ACC112 (cell line): Measurements from ENCODE around the gene RASSF4.

Experiments
- H2AFZ ChIP-seq: fragments of 200-600 bp; sonication (generic); one replicate; pipeline ENCODE4 v1.6.0; 2017; ENCODE audit warnings: antibody characterized with exemption, low read length; ENCODE audit not compliant: unreplicated experiment
- H3K27ac ChIP-seq: fragments of 200-600 bp; sonication (generic); 2 replicates; pipeline ENCODE4 v1.5.1; 2014; ENCODE audit warnings: low read depth, mild to moderate bottlenecking, antibody characterized with exemption, low read length, moderate library complexity
- H3K27me3 ChIP-seq: fragments of 200-600 bp; sonication (generic); 2 replicates; pipeline ENCODE4 v1.6.1; 2014; ENCODE audit warnings: mild to moderate bottlenecking, antibody characterized with exemption, low read length, moderate library complexity, mixed read lengths; ENCODE audit not compliant: insufficient read depth
- H3K36me3 ChIP-seq: fragments of 200-600 bp; sonication (generic); 2 replicates; pipeline ENCODE4 v1.6.1; 2016; ENCODE audit warnings: mild to moderate bottlenecking, antibody characterized with exemption, low read length, moderate library complexity, mixed read lengths; ENCODE audit not compliant: insufficient read depth
- H3K4me1 ChIP-seq: fragments of 200-600 bp; sonication (generic); one replicate; pipeline ENCODE4 v1.6.1; 2016; ENCODE audit warnings: low read length, mixed read lengths; ENCODE audit not compliant: insufficient read depth, unreplicated experiment, control insufficient read depth
- H3K4me3 ChIP-seq: fragments of 200-600 bp; sonication (generic); 2 replicates; pipeline ENCODE4 v1.5.1; 2014; ENCODE audit warnings: mild to moderate bottlenecking, low read depth, low read length
- H3K79me2 ChIP-seq: fragments of 200-600 bp; sonication (generic); one replicate; pipeline ENCODE4 v1.6.0; 2016; ENCODE audit warnings: low read length; ENCODE audit not compliant: control insufficient read depth, unreplicated experiment, insufficient read depth

Gene RASSF4

GRCh38 chr10:44984671-44985101 lies 25.1 kb downstream of the RASSF4 start:
- Histone ChIP-seq H3K4me3 (no peak overlapping the region), H3K27me3 (no peaks in the 10 kb centered on the region), H3K27ac (no peak overlapping the region), H3K79me2 (no peaks in the 10 kb centered on the region), H3K4me1 (peaks cover 34% of the 10 kb centered on the region), H2AFZ (no peak overlapping the region), H3K36me3 (no peaks in the 10 kb centered on the region)

- Histone ChIP-seq H3K27me3 (no peaks in the 10 kb centered on the region), H2AFZ (no peak overlapping the region), H3K27ac (no peak overlapping the region), H3K36me3 (no peaks in the 10 kb centered on the region), H3K79me2 (no peaks in the 10 kb centered on the region), H3K4me3 (no peak overlapping the region), H3K4me1 (peaks cover 29% of the 10 kb centered on the region)
These were observed 25.6 kb downstream of the RASSF4 start for GRCh38 chr10:44985175-44985681.

DNA sequence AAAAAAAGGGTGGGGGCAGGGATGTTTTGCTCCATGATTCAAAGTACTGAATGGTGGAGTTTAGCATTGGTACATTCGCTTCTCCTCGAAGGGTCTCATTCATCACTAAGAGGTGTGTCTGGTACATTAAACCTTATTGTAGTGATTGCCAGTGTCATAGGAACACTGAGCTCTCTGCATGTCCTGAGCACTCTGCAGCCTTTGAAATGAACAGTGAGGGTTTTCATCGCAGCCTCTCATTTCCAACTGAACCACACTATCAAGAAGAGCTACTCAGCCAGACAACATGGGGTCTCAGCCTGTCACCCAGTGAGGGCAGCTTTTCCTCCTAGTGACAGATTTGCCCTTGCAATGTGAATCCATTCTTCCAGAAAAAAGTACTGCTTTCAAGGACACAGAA lies 26.6 kb downstream of the RASSF4 start:
- Histone ChIP-seq H3K36me3 (no peaks in the 10 kb centered on the region), H3K27ac (no peak overlapping the region), H2AFZ (no peak overlapping the region), H3K27me3 (no peaks in the 10 kb centered on the region), H3K4me3 (no peak overlapping the region), H3K79me2 (no peaks in the 10 kb centered on the region), H3K4me1 (peaks cover 20% of the 10 kb centered on the region)

- H3K4me3 ChIP-seq, result no peak overlapping the region
- H3K27me3 ChIP-seq, result no peaks in the 10 kb centered on the region
- no peak overlapping the region for H2AFZ ChIP-seq
- peaks cover 16% of the 10 kb centered on the region for H3K4me1 ChIP-seq
- no peak overlapping the region for H3K27ac ChIP-seq
- H3K36me3 ChIP-seq, result no peaks in the 10 kb centered on the region
- H3K79me2 ChIP-seq, result no peaks in the 10 kb centered on the region
These were observed 27.1 kb downstream of the RASSF4 start for GRCh38 chr10:44986670-44987069.

GRCh38 chr10:44988957-44989585 lies 29.5 kb downstream of the RASSF4 start:
- no peak overlapping the region for H3K27ac ChIP-seq
- peaks cover 6% of the 10 kb centered on the region for H3K4me1 ChIP-seq
- no peak overlapping the region for H3K4me3 ChIP-seq
- no peaks in the 10 kb centered on the region for H3K79me2 ChIP-seq
- no peaks in the 10 kb centered on the region for H3K27me3 ChIP-seq
- H2AFZ ChIP-seq, result no peak overlapping the region
- no peaks in the 10 kb centered on the region for H3K36me3 ChIP-seq

DNA sequence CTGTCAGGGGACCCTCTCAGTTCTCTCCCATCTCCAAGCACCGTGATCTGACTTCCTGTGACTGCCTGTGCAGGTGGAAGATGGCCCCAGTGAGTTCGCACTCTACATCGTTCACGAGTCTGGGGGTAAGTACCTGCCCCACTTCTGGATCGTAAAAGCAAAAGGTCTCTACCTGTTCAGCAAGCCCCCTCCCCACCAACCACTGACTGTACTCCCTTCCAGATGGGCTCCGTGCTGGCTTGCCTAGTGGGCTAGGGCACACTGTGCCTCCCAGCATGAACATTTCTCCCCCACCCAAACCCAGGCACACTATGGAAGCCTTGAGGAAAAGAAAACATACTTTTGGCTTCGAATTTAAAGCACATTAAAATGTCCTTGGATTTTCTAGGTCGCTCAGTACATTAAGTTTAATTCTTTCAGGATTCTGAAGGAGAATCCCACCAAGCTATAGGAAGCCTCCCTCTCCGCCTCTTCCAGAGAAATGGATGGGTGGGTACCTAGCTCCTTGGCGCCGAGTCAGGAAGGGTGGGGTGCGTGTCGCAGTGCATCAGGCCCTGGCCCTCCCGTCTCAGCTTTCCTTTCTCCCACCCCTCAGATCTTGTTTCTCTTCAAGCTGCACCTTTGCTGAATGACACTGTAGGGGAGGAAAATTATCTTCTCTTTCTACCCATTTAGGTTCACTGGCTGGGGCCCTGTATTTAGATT lies 30.1 kb downstream of the RASSF4 start:
- Histone ChIP-seq H3K27ac (no peak overlapping the region), H2AFZ (no peak overlapping the region), H3K79me2 (no peaks in the 10 kb centered on the region), H3K36me3 (no peaks in the 10 kb centered on the region), H3K4me3 (no peak overlapping the region), H3K4me1 (peaks cover 13% of the 10 kb centered on the region), H3K27me3 (no peaks in the 10 kb centered on the region)

DNA sequence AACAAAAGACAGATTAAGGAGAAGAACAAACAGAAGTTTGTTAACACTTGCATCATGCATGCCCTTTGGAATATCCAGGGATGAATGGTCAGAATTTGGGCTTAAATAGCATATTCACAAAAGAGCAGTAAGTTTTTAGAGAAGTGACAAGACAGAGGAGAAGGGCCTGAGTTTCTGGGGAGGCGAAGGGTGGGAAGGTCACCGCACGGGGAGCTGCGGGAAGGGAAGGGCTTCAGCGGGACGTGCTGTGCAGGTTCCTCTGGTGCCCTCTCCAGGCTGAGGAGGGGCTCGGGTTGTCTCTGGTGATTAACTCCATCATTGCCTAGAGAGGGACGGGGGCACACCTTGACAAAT lies 30.7 kb downstream of the RASSF4 start:
- H3K79me2 ChIP-seq, result no peaks in the 10 kb centered on the region
- no peaks in the 10 kb centered on the region for H3K27me3 ChIP-seq
- no peak overlapping the region for H2AFZ ChIP-seq
- H3K4me3 ChIP-seq, result no peak overlapping the region
- H3K36me3 ChIP-seq, result no peaks in the 10 kb centered on the region
- H3K4me1 ChIP-seq, result peaks cover 18% of the 10 kb centered on the region
- H3K27ac ChIP-seq, result no peak overlapping the region

DNA sequence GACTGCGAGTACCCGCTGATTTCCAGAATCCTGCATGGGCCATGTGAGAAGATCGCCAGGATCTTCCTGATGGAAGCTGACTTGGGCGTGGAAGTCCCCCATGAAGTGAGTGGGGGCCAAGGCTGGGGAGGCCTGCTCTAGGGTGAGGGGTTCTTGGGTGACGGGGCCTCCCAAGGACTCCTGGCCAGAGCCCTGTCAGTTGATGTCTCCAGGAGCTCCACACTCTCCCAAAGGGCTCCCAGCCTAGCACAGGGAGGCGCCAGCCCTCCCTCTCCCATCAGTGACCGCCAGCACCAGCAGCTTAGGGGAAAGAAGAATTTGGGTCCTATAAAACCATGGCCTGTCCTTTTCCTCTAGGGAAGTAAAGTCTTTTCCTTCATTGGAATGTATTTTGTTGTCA lies 31.4 kb downstream of the RASSF4 start:
- H3K36me3 ChIP-seq, result no peaks in the 10 kb centered on the region
- no peak overlapping the region for H3K27ac ChIP-seq
- no peak overlapping the region for H2AFZ ChIP-seq
- H3K4me1 ChIP-seq, result peaks cover 25% of the 10 kb centered on the region
- H3K79me2 ChIP-seq, result no peaks in the 10 kb centered on the region
- no peak overlapping the region for H3K4me3 ChIP-seq
- H3K27me3 ChIP-seq, result no peaks in the 10 kb centered on the region

DNA sequence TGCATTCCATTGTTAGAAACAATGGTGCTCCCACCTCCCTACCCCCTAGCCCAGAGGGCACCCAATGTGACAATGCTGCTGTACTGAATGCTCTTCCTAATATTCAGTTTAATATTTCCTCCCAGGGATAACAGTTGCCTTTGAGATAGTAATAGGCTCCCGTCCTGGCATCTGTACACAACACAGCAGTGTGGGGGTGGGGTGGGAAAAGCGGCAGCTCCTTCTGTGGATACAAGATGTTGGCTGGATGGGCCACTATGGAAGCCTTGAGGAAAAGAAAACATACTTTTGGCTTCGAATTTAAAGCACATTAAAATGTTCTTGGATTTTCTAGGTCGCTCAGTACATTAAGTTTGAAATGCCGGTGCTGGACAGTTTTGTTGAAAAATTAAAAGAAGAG lies 32.0 kb downstream of the RASSF4 start:
- H3K27me3 ChIP-seq, result no peaks in the 10 kb centered on the region
- no peaks in the 10 kb centered on the region for H3K36me3 ChIP-seq
- H3K4me3 ChIP-seq, result no peak overlapping the region
- H3K79me2 ChIP-seq, result no peaks in the 10 kb centered on the region
- H2AFZ ChIP-seq, result no peak overlapping the region
- H3K27ac ChIP-seq, result no peak overlapping the region
- H3K4me1 ChIP-seq, result peaks cover 31% of the 10 kb centered on the region

- Histone ChIP-seq H3K27me3 (no peaks in the 10 kb centered on the region), H3K4me3 (no peak overlapping the region), H3K36me3 (no peaks in the 10 kb centered on the region), H3K4me1 (peaks cover 36% of the 10 kb centered on the region), H3K79me2 (no peaks in the 10 kb centered on the region), H3K27ac (no peak overlapping the region), H2AFZ (no peak overlapping the region)
These were observed 32.6 kb downstream of the RASSF4 start for GRCh38 chr10:44992070-44992731.
